ENCODE results near the gene SCFD2.

- TF ChIP-seq YY1 (IDR thresholded peaks at IDR 0.05; ENCODE audit: insufficient read depth, insufficient read length) (no peak), ZNF274 (IDR thresholded peaks at IDR 0.05; ENCODE audit: low read depth, low read length) (no peak)
Observed at GRCh38 chr4:53314252-53314651, 51.6 kb downstream of the SCFD2 start.
